HAP-1 (cell line): ENCODE measurements around the gene SMIM41.

Source experiments
- DNase-seq, 2 experiments: peaks; one replicate each; pipeline ENCODE4 v3.0.0-alpha.2; 2016 to 2020; ENCODE audit warnings: low spot score in 2 of 2
- H3K27me3 ChIP-seq: fragments of 250-450 bp; sonication (Bioruptor Pico); 2 replicates; pipeline ENCODE4 v1.5.1; 2020; ENCODE audit warnings: low read depth, mild to moderate bottlenecking, moderate library complexity
- H3K36me3 ChIP-seq: fragments of 250-450 bp; sonication (Bioruptor Pico); replicated peaks from 2 replicates; pipeline ENCODE4 v1.5.1; 2020; ENCODE audit warnings: mild to moderate bottlenecking
- H3K4me1 ChIP-seq: fragments of 250-450 bp; sonication (Bioruptor Pico); 2 replicates; pipeline ENCODE4 v1.5.1; 2020; ENCODE audit warnings: mild to moderate bottlenecking
- H3K4me3 ChIP-seq: fragments of 250-450 bp; sonication (Bioruptor Pico); 2 replicates; pipeline ENCODE4 v1.5.1; 2020; ENCODE audit warnings: mild to moderate bottlenecking, moderate library complexity
- H3K9me3 ChIP-seq: fragments of 250-450 bp; sonication (Bioruptor Pico); 2 replicates; pipeline ENCODE4 v1.5.1; 2020; ENCODE audit warnings: mild to moderate bottlenecking, moderate library complexity
- in situ Hi-C: fragments of 300-500 bp; cut with MboI; formaldehyde crosslinking; loops from 3 replicates; pipeline ENCODE4 v1.14.3; 2020; ENCODE audit warnings: low sequenced_read_pairs, inconsistent platforms, mixed read lengths

SMIM41 gene

DNA sequence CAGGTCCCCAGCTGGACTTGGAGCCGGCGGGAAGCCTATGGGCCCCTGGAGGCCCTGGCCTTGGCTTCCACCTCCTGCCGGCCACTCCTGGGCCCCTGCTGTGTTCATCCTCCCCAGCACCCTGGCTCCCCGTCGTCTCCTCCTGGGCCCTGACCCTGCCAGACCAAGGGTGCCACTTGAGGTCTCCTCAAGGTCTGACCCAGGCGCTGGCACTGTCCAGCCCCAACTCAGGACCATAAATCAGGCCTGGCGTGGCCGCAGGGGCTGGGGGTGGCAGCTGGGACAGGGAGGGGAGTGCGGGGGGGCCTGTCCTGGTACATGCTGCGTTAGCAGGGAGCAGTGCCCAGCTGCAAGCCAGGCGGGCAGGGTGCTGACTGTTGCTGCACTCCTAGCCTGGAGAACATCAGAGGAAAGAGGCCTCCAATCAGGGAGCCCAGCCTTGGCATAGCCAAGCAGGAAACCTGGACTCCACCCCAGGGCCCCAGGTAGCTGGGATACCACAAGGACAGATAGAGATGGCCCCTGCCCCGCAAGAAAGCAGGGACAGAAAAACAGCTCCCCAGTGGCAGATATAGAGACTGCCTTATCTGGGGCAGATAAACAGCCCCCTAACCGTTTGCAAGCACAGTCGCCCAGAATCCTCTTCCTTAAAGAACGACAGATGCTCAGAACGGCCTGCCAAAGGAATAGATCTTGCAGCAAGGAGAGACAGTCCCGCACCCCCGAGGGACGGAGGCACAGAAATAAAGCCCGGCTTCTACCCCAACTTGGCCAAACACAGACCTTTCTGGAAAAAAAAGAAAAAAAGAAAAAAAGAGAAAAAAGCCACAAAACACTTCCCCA is 16.2 kb upstream of the SMIM41 start:
- no peak overlapping the region for H3K4me3 ChIP-seq
- peaks cover 4% of the 10 kb centered on the region; the same call in 1 of the 2 replicates for H3K36me3 ChIP-seq
- no peaks in the 10 kb centered on the region for H3K27me3 ChIP-seq
- no peak for DNase-seq
- H3K9me3 ChIP-seq = no peaks in the 10 kb centered on the region
- H3K4me1 ChIP-seq = no peaks in the 10 kb centered on the region
- in situ Hi-C loops = no loop called here

GRCh38 chr12:52063981-52064649 is 15.4 kb upstream of the SMIM41 start:
- Histone ChIP-seq H3K4me1 (peaks cover 2% of the 10 kb centered on the region), H3K4me3 (no peak overlapping the region), H3K36me3 (peaks cover 4% of the 10 kb centered on the region; the same call in 1 of the 2 replicates), H3K9me3 (no peaks in the 10 kb centered on the region), H3K27me3 (no peaks in the 10 kb centered on the region)
- DNase-seq = no peak
- in situ Hi-C loops = no loop called here

DNA sequence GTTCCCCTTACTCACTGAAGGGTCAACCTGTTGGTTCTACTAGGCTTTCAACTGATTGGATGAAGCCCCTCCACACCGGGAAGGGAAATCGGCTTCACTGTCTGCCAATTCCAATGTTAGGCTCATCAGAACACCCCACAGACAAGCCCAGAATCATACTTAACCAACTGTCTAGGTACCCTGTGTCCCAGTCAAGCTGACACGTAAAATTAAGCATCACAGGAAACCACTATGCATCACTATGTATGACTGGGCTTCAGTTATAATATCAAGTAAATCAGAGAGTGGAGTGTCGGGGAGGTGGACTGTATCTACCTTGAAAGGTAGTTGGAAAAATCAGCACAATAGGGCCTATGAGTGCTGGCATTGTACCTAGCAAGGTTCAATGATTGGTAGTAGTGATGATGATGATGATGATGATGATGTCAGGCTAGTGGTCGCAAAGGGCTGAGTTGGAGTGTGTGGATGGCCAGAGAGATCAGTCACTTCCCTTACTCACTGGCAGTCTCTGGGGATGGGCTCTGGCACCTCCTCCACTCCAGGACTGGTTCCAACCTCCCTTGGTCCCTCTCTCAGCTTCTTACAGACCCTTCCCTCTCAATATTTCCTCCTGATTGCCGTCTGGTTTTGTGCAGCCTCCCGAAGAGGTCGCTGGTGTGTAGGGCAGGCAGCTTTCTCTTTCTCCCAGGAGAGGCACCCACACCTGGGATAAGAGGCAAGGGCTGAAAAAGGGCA is 13.0 kb upstream of the SMIM41 start:
- no peaks in the 10 kb centered on the region for H3K27me3 ChIP-seq
- H3K9me3 ChIP-seq = no peaks in the 10 kb centered on the region
- H3K36me3 ChIP-seq = no peaks in the 10 kb centered on the region
- in situ Hi-C loops = no loop called here
- H3K4me3 ChIP-seq = no peak overlapping the region
- DNase-seq = no peak
- H3K4me1 ChIP-seq = peaks cover 8% of the 10 kb centered on the region

DNA sequence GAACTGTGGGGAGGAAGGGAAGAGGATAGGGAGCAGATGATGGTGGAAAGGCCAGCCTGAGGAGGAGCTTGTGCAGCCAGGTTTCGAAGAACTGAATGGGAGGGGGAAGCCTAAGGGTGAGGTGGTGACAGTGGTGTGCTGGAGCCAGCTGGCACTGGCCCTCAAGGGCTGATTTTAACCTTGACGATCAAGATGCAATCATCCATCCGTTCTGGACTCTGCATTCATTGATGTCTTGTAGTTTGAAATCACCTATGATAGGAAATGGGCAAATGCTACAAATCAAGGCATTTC is 12.5 kb upstream of the SMIM41 start:
- Histone ChIP-seq H3K4me1 (peaks cover 8% of the 10 kb centered on the region), H3K4me3 (no peak overlapping the region), H3K36me3 (peaks cover 4% of the 10 kb centered on the region; the same call in 1 of the 2 replicates), H3K27me3 (no peaks in the 10 kb centered on the region), H3K9me3 (no peaks in the 10 kb centered on the region)
- DNase-seq = no peak
- in situ Hi-C loops = no loop called here

DNA sequence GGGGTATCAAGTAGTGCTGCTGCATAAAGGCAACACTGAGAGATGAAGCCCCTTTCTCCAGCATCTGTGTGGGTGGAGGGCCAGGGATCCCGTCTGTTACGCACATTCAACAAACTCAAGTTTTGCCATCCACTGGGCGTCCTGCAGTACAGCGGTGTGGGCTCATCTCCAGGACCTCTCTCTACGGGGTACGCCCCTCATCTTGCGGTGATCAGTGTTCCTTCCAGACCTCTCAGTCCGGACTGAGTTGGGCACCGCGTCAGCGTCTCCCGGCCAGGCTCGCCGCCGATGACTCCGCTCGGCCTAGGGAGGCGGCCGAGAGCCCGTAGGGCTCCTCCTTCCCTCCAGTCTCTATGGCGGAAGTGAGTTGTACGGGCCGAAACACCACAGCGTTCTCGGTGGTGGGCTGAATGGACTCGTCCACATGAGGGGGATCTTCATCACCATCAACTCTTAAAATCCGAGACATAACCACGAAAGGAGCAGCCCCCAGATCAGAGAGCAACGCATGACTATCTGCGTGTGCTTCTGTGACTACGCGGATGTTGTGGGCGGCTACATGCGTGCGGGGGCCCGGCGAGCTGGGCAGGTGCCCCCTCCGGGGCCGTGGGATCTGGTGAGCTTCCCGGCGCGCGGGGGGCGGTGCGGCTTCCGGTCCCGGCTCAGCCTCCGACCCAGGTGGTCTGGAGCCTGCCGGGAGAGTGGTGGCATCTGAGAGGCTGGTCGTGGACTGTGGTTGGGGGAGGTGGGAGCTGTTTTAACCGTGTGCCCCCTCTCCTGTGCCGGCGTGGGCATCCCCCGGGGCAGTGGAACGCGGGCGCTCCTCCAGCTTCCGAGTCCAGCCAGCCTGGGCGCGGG is 9.9 kb upstream of the SMIM41 start, which contains the start of gene ATG101:
ATG101 (plus strand) TSS at position 652 of the 858 bp plus-strand sequence. CDS start 3,673 bp downstream, outside the sequence.
- in situ Hi-C loops = no loop called here
- Histone ChIP-seq H3K36me3 (peaks cover 20% of the 10 kb centered on the region), H3K4me3 (peak within 1 kb of the TSS; percentile 94), H3K9me3 (no peaks in the 10 kb centered on the region), H3K27me3 (no peaks in the 10 kb centered on the region), H3K4me1 (peaks cover 8% of the 10 kb centered on the region)
- peak; percentile 93 to 95 for DNase-seq

DNA sequence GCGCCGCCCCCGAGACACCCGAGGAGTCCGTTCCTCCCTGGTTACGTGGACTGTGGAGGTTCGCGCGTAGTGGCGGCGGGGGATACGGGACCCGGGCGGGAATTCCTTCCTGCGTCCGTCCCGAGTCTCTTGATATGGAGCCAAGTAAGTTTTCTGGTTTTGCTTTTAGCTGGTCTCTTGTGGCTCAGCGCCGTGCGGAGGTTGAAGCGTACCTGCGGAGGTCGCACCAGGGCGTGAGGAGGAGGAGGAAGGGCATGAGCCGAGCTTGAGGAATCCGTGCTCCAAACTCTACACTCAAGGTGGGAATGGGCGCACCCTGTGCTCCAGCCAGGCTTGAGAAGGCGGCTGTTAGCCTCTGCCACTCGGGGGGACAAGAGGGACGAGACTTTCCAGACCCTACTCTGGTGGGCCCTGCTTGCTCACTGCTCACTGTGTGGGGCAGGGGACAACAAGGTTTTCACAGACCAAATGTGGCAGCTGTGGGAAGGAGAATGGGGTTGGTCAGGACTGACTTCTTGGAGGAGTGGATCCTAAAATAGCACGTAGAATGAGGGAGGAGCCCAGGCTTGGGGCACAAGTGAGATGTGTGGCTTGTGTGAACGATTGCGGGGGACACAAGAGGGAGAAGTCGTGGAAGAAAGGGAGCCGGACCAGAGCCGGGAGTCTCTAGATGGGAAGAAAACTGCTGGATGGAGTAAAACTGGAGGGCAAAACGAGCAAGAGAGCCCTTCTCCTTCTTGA is 9.1 kb upstream of the SMIM41 start:
- Histone ChIP-seq H3K4me1 (peaks cover 8% of the 10 kb centered on the region), H3K4me3 (peak overlapping the region; percentile 94), H3K36me3 (peaks cover 27% of the 10 kb centered on the region), H3K9me3 (no peaks in the 10 kb centered on the region), H3K27me3 (no peaks in the 10 kb centered on the region)
- no peak for DNase-seq
- in situ Hi-C loops = no loop called here

DNA sequence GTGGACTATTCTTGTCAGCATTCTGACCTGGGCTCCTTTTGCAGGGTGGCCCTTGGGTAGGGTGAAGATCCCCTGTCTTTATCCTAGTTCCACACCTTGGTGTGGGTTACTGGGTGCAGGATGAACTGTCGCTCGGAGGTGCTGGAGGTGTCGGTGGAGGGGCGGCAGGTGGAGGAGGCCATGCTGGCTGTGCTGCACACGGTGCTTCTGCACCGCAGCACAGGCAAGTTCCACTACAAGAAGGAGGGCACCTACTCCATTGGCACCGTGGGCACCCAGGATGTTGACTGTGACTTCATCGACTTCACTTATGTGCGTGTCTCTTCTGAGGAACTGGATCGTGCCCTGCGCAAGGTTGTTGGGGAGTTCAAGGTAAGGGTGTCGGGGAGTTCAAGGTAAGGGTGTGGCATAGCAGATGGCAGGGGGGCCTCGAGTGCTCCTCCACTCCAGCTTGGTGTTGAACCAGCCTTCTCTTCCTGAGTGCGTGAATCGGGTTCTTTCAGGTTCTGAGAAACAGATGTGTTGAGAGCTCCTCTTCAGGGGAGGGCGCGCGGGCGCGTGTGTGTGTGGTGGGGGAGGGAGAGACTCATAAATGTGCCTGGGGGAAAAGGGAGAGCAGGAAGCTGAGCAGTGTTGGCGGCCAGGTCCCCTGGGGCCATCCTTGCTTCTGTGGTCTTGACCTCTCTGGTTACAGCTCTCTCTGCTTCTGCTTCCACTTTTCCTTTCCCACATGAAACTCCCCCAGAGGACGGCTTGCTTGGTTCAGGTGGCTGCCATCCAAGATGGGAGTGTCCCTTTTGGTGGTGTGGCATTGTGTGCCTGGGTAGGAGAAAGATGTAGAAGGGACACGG is 5.7 kb upstream of the SMIM41 start:
- peak in 1 of 2 experiments; percentile 32 for DNase-seq
- Histone ChIP-seq H3K36me3 (peaks cover 44% of the 10 kb centered on the region), H3K4me3 (no peak overlapping the region), H3K9me3 (no peaks in the 10 kb centered on the region), H3K27me3 (no peaks in the 10 kb centered on the region), H3K4me1 (peaks cover 8% of the 10 kb centered on the region)
- in situ Hi-C loops = no loop called here

DNA sequence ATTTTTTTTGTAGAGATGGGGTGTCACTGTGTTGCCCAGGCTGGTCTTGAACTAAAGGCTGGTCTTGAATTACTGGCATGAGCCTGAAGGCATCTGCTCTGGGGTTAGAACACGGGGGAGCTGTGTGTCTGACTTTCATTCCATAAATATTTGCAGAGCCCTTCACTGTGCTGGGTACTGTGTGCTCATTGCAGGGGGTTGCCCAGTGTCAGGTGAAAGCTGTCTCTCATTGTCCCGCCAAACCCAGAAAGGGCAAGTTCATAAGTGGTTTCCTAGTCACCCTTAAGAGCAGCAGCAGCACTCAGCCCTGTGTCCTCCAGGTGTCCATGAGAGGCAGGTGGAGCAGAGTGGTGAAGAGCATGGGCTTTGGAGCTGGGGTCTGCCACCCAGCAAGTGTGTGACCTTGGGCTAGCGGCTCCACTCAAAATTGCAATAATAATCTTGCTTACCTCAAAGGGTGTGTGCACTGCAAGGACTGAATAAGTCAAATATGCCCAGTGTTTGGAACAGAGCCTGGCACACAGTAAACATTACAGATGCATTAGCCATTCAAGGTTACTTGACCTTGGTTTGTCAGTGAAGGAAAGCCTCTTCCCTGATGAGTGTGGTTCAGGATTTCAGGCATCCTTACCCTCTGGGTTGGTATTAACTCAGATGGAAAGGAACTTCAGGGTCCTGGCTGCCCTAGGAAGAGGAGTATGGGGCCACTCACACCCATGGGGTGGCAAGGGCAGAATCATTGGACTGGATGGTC is 4.4 kb upstream of the SMIM41 start:
- no peak overlapping the region for H3K4me3 ChIP-seq
- H3K9me3 ChIP-seq = no peaks in the 10 kb centered on the region
- peaks cover 4% of the 10 kb centered on the region for H3K4me1 ChIP-seq
- no peak for DNase-seq
- no peaks in the 10 kb centered on the region for H3K27me3 ChIP-seq
- in situ Hi-C loops = no loop called here
- H3K36me3 ChIP-seq = peaks cover 44% of the 10 kb centered on the region

GRCh38 chr12:52076811-52077210 is 2.7 kb upstream of the SMIM41 start:
- Histone ChIP-seq H3K4me1 (no peaks in the 10 kb centered on the region), H3K9me3 (no peaks in the 10 kb centered on the region), H3K27me3 (no peaks in the 10 kb centered on the region), H3K36me3 (peaks cover 42% of the 10 kb centered on the region), H3K4me3 (no peak overlapping the region)
- in situ Hi-C loops = no loop called here
- no peak for DNase-seq

DNA sequence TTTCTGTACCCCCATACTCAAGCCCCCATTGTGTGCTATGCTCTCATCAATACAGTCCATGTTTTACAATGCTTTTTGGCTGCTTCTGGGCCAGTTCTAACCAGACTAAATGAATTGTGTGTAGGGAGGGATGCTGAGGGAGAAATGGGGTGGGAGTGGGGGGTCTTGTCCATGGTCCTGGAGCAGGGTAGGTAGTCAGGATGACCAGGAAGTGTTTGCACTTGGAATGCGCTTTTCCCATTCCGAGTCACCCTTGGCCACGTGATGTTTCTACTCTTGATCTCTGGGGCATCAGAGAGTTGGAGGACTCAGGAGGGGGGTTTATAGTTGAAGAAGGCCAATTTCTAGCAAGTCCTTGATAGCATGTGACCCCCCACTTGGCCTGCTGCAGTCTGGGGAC is 1.2 kb upstream of the SMIM41 start:
- H3K4me3 ChIP-seq = no peak overlapping the region
- no peaks in the 10 kb centered on the region for H3K27me3 ChIP-seq
- in situ Hi-C loops = no loop called here
- H3K4me1 ChIP-seq = no peaks in the 10 kb centered on the region
- H3K36me3 ChIP-seq = peaks cover 34% of the 10 kb centered on the region
- DNase-seq = no peak
- no peaks in the 10 kb centered on the region for H3K9me3 ChIP-seq

- Histone ChIP-seq H3K36me3 (peaks cover 15% of the 10 kb centered on the region), H3K9me3 (no peaks in the 10 kb centered on the region), H3K4me1 (no peaks in the 10 kb centered on the region), H3K27me3 (no peaks in the 10 kb centered on the region), H3K4me3 (no peak overlapping the region)
- no peak for DNase-seq
- in situ Hi-C loops = loop anchor here (5.0 kb wide), 1 partner anchor 53 kb away; no protein-coding TSS in a partner anchor
Observed at GRCh38 chr12:52080403-52081251, 1.1 kb downstream of the SMIM41 start.
